C1 segment of cervical spinal cord (tissue), 14 donors: ENCODE results near the gene CREB1.
A peak's percentile ranks its signal among the peaks of the same experiment; 100 is the strongest.
"Not testable (repeated sequence)": the region's sequence is repeated elsewhere in the genome, so short reads cannot be mapped to it uniquely, and the experiment has no call there.

Experiments
- DNase-seq, 14 donors: peaks; one replicate each; lab custom pipeline; 2025; lab: John Stamatoyannopoulos, UW

The CREB1 gene

GRCh38 chr2:207529330-207530159 lies at the start of gene CREB1:
Gene CREB1 (plus strand): TSS chr2:207529962. CDS start chr2:207555636, 25,674 bp downstream.
- DNase-seq: peak; percentile 88 to 99 (median 97)

DNA sequence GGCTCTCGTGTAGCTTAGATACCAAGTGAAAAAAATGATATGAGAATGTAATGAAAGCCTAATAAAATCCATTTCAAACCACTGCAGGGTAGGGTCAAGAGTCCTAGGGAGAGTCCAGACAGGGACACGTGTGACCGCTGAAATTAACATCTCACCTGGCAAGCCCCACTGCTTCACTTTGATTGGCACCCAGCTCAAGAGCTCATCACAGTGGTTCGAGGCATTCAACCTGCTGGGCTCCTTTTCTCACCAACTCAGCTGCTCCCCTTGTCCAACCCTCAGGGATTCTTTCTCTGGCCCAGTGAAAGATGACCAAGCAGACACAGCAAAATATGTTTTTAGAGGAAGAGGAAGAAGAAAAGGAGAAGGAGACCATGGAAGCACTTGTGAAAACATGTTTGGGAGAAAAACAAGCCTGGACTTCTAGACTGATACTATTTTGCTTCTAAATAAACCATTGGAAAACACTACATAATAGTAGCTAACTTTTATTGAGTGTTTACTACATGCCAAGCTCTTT lies 49.2 kb upstream of the CREB1 start:
- DNase-seq: no peak

- DNase-seq: peak in 3 of 14 donors; percentile 5 to 87 (median 10)
Observed at GRCh38 chr2:207481924-207482323, 47.8 kb upstream of the CREB1 start.

DNA sequence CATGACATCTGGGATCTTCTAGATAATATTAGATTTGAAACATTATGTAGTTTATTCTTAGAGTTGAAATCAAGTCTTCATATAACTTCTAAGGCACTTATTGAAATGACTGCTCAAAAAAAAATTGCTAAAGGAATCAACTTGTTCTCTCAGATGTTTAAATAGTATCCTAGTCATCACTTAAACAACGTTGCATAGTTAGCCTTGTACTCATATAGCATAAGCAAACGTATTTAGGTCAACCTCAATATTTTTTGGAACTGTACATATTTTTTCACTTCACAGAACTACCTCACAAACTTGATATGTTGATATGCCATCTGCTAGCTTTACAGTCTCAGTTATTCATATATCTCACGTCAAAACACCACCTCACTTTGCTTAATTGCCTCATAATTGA lies 47.1 kb upstream of the CREB1 start:
- DNase-seq: no peak

DNA sequence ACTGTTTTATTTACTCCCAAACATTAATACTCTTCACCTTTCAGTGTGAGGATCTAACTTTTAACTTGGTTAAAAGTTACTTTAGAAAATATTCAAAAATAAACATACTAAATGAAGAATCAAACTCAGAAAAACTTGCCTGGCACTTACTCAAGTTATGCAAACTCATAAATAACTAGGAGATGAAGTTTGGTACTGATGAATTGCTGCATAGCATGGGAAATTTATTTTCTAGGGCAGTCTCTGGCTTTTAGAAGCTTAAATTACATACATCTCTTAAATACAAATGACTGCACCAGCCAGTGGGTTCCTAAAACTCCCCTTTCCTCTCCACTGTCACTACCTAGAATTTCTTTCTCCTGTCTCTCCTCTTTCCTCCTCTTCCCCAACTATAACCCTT lies 46.7 kb upstream of the CREB1 start:
- DNase-seq: no peak

GRCh38 chr2:207483477-207483876 lies 46.3 kb upstream of the CREB1 start:
- DNase-seq: no peak

DNA sequence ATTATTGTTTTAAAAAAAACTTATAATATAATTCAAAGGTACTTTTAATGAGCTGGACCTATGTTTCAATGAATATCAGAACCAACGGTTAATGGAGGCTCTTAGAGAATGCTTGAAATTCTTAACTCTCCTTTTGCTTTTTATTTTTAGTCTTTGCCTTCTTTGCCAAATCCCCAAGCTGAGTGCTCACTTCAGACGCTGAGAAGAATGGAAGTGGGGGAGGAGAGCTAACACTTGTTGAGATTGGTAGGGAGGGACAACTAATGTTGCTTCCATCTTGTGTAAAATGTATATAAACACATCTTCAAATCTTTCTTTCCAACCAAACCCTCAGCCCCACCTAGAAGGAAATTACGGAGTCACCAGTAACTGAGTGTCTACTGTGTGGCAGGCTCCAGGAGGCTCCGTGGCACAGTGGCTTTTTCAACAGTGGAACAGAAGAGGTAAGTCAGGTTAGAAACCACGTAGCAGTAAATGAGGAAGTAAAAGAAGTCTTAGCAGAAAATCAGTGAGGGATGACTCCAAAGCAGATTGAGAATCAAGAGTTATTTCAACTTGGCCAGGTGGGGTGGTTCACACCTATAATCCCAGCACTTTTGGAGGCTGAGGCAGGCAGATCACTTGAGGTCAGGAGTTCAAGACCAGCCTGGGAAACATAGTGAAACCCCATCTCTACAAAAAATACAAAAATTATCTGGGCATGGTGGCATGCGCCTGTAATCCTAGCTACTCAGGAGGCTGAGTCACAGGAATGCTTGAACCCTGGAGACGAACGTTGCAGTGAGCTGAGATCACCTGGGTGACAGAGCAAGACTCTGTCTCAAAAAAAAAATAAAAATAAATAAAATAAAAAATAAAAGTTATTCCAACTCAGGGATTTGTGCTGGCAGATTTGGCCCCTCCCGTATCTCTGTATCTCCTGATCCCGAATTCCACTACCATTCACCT lies 45.0 kb upstream of the CREB1 start:
- DNase-seq: no peak

DNA sequence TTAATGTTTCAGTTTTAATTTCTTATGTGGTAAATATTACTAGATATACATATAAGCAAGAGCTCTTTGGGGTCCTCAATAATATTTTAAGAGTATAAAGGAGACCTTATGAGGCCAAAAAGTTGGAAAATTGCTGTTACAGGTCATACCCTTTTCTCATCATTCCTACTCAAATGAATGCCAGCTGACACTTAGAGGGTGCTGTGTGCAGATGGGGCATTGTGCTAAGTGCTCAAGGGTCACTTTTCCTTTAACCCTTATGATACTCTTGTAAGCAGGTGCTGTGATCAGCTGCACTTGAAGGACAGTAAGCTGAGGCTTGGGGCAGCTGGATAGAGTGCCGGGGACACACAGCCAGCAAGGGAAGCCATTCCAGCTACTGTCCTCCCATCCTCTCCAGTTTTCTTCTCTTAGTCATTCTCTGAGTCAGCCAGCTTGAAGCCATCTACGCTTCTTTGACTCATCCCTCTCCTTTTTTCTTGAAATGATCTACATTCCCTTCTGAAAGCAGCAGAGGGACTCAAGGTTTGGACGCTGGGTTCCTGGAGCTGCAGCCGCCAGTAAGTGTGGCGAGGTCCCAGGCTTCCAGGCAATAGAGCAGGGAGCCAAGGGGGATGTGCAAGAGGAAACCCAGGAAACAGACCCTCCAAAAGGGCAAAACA lies 42.0 kb upstream of the CREB1 start:
- DNase-seq: peak in 1 of 14 donors; percentile 40

GRCh38 chr2:207489251-207489650 lies 40.5 kb upstream of the CREB1 start:
- DNase-seq: no peak

GRCh38 chr2:207490441-207490840 lies 39.3 kb upstream of the CREB1 start:
- no peak for DNase-seq

DNA sequence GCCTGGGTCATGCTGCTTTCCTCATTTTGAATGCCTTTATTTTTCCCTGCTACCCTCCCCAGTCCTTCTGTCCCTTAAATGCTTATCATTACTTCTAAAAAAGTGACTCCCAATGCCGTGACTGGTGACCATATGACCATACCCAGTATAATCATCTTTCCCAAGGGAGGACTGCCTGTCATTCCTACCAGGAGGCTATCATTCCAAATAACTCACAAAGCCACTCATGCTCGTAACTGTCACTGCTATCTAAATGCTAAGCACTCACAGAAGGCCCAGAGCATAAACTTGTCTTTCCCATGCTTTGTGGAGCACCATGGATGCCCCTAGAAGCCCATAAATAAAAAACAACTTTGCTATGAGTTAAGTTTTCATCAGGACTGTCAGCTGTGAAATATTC lies 38.7 kb upstream of the CREB1 start:
- DNase-seq: no peak

DNA sequence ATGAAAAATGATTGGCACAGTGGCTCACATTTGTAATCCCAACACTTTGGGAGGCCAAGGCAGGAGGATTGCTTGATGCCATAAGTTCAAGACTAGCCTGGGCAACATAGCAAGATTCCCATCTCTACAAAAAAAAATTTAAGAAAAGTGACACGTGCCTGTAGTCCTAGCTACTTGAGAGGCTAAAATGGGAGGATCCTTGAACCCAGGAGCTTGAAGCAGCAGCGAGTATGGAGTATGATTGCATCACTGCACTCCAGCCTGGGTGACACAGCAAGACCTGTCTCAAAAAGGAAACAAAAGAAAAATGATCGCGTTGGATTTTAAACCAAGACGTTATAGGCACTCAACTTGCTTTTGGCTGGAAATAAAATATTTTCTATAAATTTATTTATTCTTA lies 37.8 kb upstream of the CREB1 start:
- DNase-seq: no peak

DNA sequence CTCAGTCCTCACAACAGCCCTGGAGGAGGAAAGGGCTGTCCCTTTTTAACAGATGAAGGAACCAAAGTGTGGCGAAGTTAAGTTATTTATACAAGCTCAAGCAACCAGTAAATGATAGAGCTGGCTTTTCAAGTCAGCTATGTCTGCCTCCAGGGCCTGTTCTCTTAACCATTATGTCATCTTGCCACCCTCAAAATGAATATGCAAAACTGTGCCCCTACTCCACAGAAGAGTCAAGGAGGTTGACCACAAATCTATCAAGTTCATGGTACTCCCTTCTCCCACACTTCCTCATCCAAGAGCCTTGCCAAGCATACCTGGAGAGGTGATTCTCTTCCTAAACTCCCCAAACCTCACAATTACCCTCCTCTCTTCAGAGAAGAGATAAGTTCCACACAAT lies 37.3 kb upstream of the CREB1 start:
- no peak for DNase-seq

GRCh38 chr2:207494137-207494536 lies 35.6 kb upstream of the CREB1 start:
- no peak for DNase-seq

DNA sequence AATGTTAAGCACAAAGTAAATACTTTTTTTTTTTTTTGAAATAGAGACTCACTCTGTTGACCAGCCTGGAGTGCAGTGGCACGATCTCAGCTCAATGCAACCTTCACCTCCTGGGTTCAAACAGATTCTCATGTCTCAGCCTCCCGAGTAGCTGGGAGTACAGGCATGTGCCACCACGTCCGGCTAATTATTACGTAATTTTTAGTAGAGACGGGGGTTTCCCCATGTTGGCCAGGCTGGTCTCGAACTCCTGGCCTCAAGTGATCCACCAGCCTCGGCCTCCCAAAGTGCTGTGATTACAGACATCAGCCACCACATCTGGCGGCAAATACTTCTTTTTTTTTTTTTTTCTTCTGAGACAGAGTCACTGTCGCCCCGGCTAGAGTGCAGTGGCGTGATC lies 32.8 kb upstream of the CREB1 start:
- DNase-seq: not testable (repeated sequence)

- DNase-seq: no peak
Observed at GRCh38 chr2:207497596-207497995, 32.2 kb upstream of the CREB1 start.

DNA sequence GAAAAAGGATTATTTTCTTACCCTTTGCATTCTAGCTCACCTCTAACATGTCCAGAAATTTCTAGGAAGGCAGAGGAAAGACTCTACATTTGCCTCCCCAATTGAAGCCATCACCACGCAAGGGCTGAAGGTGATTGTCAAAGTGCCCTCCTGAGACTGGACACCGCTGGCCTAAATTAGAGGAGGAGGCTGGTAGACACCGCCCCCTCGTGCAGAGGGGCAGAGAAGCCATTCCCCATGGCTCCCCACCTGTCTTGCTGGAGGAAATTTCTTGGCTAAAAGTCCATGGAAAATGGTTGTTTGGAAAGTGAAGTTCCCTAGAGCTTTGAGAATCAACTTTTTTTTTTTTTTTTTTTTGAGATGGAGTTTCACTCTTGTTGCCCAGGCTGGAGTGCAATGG lies 31.3 kb upstream of the CREB1 start:
- no peak for DNase-seq

- DNase-seq: no peak
Observed at GRCh38 chr2:207499114-207499513, 30.6 kb upstream of the CREB1 start.

GRCh38 chr2:207501802-207502576 lies 27.8 kb upstream of the CREB1 start:
- peak in 1 of 14 donors; percentile 16 for DNase-seq

GRCh38 chr2:207502577-207503198 lies 27.1 kb upstream of the CREB1 start:
- DNase-seq: peak in 1 of 14 donors; percentile 2
